ENCODE results near the gene WDR36. TPM values are rescaled to one million over a fixed set of nuclear protein-coding genes. Genes with fewer than 3 reads are reported as not detected.

The WDR36 gene
- total RNA-seq, 2 experiments from 2014 or later, result 79.7 to 80.7 TPM

- peaks cover 30% of the 10 kb centered on the region for H3K36me3 Mint-ChIP-seq
- H3K27me3 Mint-ChIP-seq, result no peaks in the 10 kb centered on the region
- H3K27ac Mint-ChIP-seq, result no peak overlapping the region
- DNase-seq, result no peak
- H3K9me3 Mint-ChIP-seq, result no peaks in the 10 kb centered on the region
- no peak overlapping the region for H3K4me3 Mint-ChIP-seq
- peaks cover 32% of the 10 kb centered on the region for H3K4me1 Mint-ChIP-seq
Observed at GRCh38 chr5:111120911-111121310, 28.8 kb downstream of the WDR36 start.

- Mint-ChIP-seq H3K4me1 (peaks cover 26% of the 10 kb centered on the region), H3K36me3 (peaks cover 39% of the 10 kb centered on the region), H3K4me3 (no peak overlapping the region), H3K27ac (peak overlapping the region; percentile 32), H3K9me3 (no peaks in the 10 kb centered on the region), H3K27me3 (no peaks in the 10 kb centered on the region)
- DNase-seq, result no peak
Observed at GRCh38 chr5:111121926-111122325, 29.8 kb downstream of the WDR36 start.

- no peak overlapping the region for H3K4me3 Mint-ChIP-seq
- H3K27me3 Mint-ChIP-seq, result no peaks in the 10 kb centered on the region
- H3K27ac Mint-ChIP-seq, result no peak overlapping the region
- peaks cover 36% of the 10 kb centered on the region for H3K36me3 Mint-ChIP-seq
- peaks cover 23% of the 10 kb centered on the region for H3K4me1 Mint-ChIP-seq
- DNase-seq, result no peak
- no peaks in the 10 kb centered on the region for H3K9me3 Mint-ChIP-seq
Observed at GRCh38 chr5:111122398-111122797, 30.2 kb downstream of the WDR36 start.

GRCh38 chr5:111124793-111125192, 32.6 kb downstream of the WDR36 start:
- H3K27ac Mint-ChIP-seq, result no peak overlapping the region
- peaks cover 9% of the 10 kb centered on the region for H3K4me1 Mint-ChIP-seq
- H3K36me3 Mint-ChIP-seq, result peaks cover 36% of the 10 kb centered on the region
- no peaks in the 10 kb centered on the region for H3K9me3 Mint-ChIP-seq
- H3K4me3 Mint-ChIP-seq, result no peak overlapping the region
- DNase-seq, result no peak
- H3K27me3 Mint-ChIP-seq, result no peaks in the 10 kb centered on the region

DNA sequence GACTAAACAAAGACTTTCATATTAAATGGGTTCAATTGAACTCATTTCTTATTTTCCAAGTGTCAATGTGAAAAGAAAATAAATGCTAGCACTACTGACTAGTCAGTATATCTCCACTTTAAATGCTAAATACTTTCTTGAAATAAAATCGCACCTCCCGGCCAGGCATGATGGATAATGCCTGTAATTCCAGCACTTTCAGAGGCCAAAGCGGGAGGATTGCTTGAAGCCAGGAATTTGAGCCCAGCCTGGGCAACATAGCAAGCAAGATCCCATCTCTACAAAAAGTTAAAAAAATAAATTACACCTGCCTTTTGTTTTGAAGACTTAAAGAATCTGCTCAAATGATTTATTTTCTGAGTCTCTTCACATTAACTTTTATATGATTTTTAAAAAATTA, 34.7 kb downstream of the WDR36 start:
- Mint-ChIP-seq H3K36me3 (peaks cover 30% of the 10 kb centered on the region), H3K27me3 (no peaks in the 10 kb centered on the region), H3K4me1 (peaks cover 8% of the 10 kb centered on the region), H3K4me3 (no peak overlapping the region), H3K27ac (peak overlapping the region; percentile 45), H3K9me3 (no peaks in the 10 kb centered on the region)
- no peak for DNase-seq

- no peak for DNase-seq
- H3K27me3 Mint-ChIP-seq, result no peaks in the 10 kb centered on the region
- no peak overlapping the region for H3K27ac Mint-ChIP-seq
- peaks cover 15% of the 10 kb centered on the region for H3K4me1 Mint-ChIP-seq
- no peak overlapping the region for H3K4me3 Mint-ChIP-seq
- peaks cover 28% of the 10 kb centered on the region for H3K36me3 Mint-ChIP-seq
- H3K9me3 Mint-ChIP-seq, result no peaks in the 10 kb centered on the region
Observed at GRCh38 chr5:111127453-111128195, 35.5 kb downstream of the WDR36 start.

DNA sequence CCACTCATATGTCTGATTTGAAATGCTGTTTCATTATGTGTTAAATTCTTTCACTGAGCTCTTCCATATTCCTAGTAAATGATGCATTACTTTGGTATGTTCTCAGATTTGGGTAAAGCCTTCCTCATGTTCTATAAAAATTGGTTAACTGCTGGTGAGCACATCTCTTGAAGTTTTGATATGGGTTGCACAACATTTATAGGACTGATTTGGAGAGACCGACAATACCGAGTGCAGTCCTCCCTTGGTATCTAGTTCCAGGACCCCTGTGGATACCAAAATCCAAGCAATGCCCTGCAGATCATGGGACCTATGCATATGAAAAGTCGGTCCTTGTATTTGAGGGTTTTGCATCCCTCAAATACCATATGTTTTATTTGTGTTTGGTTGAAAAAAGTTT, 37.8 kb downstream of the WDR36 start:
- Mint-ChIP-seq H3K27me3 (no peaks in the 10 kb centered on the region), H3K4me1 (peaks cover 16% of the 10 kb centered on the region), H3K9me3 (no peaks in the 10 kb centered on the region), H3K4me3 (no peak overlapping the region), H3K27ac (no peak overlapping the region), H3K36me3 (peaks cover 19% of the 10 kb centered on the region)
- no peak for DNase-seq

DNA sequence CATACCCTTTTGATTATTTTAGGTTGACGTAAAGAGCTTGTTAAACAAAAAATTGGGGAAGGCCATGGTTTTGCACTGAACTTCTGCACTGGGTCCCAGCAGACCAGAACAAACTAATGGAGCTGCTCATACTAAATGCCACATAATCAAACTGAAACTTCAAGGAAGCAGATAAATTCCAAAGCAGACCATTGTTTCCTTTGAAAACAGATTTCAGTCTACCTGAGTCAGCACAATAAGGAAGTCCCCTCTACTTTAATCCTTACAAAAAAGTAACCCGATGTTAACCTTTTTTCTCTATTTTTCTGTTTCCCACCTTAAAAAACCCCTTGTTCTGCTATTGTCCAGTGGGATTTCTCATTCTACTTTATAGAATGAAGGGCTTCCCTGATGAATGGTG, 39.2 kb downstream of the WDR36 start:
- H3K27ac Mint-ChIP-seq, result no peak overlapping the region
- peaks cover 16% of the 10 kb centered on the region for H3K4me1 Mint-ChIP-seq
- H3K27me3 Mint-ChIP-seq, result peaks cover 5% of the 10 kb centered on the region
- no peak for DNase-seq
- H3K9me3 Mint-ChIP-seq, result no peaks in the 10 kb centered on the region
- H3K36me3 Mint-ChIP-seq, result peaks cover 15% of the 10 kb centered on the region
- no peak overlapping the region for H3K4me3 Mint-ChIP-seq

GRCh38 chr5:111132076-111132475, 39.9 kb downstream of the WDR36 start:
- H3K27me3 Mint-ChIP-seq, result peaks cover 5% of the 10 kb centered on the region

DNA sequence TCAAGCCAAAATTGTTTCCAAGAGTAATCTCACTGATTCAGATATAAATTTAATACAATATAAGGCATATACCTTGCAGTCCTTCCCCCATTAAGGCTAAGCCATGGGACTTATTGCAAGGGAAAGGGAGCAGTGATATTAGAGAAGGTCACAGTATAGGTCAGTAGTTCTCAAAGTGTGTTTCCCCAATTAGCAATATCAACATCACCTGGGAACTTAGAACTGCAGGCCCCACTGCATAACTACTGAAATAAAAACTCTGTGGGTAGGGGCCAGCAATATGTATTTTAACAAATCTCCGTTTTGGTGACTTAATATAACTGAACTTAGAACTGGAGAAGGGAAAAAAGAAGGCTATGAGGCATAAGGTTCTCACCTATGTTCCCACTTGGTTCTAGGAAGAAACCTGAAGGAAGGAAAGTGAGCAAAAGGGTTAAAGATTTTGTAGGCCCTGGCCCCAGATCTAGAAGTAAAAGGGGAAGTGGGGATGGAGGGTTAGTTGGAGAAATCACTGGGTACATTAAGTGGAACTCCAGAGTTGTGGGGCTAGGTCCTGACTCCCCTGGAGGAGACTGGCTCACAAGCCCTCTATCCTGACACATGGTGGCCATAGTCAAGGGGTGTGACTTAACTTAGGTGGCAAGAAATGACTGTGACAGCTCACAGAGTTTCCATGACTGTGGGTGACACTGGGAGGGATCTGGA, 40.7 kb downstream of the WDR36 start:
- Mint-ChIP-seq H3K27me3 (peaks cover 5% of the 10 kb centered on the region), H3K36me3 (peaks cover 6% of the 10 kb centered on the region), H3K4me3 (no peak overlapping the region), H3K27ac (no peak overlapping the region), H3K9me3 (no peaks in the 10 kb centered on the region), H3K4me1 (peaks cover 16% of the 10 kb centered on the region)
- no peak for DNase-seq

More at GRCh38 chr5:111132076-111132475, 39.9 kb downstream of the WDR36 start:
- H3K27ac Mint-ChIP-seq, result no peak overlapping the region
- H3K4me3 Mint-ChIP-seq, result no peak overlapping the region
- H3K36me3 Mint-ChIP-seq, result peaks cover 10% of the 10 kb centered on the region
- peaks cover 16% of the 10 kb centered on the region for H3K4me1 Mint-ChIP-seq
- DNase-seq, result no peak
- no peaks in the 10 kb centered on the region for H3K9me3 Mint-ChIP-seq

DNA sequence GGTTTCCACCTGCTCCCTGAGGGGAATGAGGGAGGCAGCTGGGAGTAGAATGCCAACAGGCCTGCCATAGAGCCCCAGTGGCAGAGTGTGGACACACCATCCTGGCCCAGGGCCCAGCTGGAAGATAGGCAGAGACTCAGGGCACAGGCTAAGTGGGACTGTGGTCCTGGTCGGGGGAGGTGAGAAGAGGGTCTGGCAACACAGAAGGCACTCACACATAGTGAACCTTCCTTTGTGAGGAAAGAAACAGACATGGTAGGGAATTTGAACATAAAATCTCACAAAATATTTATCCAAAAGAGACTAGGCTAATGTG, 41.2 kb downstream of the WDR36 start:
- peaks cover 16% of the 10 kb centered on the region for H3K4me1 Mint-ChIP-seq
- H3K27me3 Mint-ChIP-seq, result peaks cover 5% of the 10 kb centered on the region
- H3K36me3 Mint-ChIP-seq, result peaks cover 6% of the 10 kb centered on the region
- H3K27ac Mint-ChIP-seq, result no peak overlapping the region
- no peak for DNase-seq
- no peaks in the 10 kb centered on the region for H3K9me3 Mint-ChIP-seq
- no peak overlapping the region for H3K4me3 Mint-ChIP-seq

GRCh38 chr5:111134087-111134486, 41.9 kb downstream of the WDR36 start:
- DNase-seq, result no peak
- no peak overlapping the region for H3K27ac Mint-ChIP-seq
- no peak overlapping the region for H3K4me3 Mint-ChIP-seq
- peaks cover 2% of the 10 kb centered on the region for H3K36me3 Mint-ChIP-seq
- H3K27me3 Mint-ChIP-seq, result peaks cover 5% of the 10 kb centered on the region
- H3K9me3 Mint-ChIP-seq, result no peaks in the 10 kb centered on the region
- peaks cover 16% of the 10 kb centered on the region for H3K4me1 Mint-ChIP-seq

DNA sequence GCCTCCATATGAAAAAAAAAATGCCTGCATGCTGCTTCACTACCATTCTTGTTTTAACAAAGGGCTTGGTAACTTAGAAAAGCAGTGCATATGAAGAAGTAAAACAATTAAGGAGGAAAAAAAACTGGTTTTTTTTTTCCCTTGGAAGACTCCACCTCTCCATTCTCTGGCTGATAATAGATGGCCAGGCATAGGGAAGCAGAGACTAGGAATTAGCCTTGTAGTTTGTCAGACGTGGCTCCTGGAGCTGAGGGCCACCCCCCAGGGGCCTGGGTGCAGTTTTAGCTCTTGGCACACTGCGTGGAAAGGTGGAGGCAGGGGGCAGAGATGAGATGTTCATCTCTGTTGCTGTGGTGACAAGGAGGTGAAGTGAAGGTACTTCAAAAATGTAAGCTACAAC, 42.7 kb downstream of the WDR36 start:
- Mint-ChIP-seq H3K4me1 (peaks cover 16% of the 10 kb centered on the region), H3K27ac (no peak overlapping the region), H3K4me3 (no peak overlapping the region), H3K27me3 (peaks cover 5% of the 10 kb centered on the region), H3K36me3 (peaks cover 1% of the 10 kb centered on the region), H3K9me3 (no peaks in the 10 kb centered on the region)
- no peak for DNase-seq

DNA sequence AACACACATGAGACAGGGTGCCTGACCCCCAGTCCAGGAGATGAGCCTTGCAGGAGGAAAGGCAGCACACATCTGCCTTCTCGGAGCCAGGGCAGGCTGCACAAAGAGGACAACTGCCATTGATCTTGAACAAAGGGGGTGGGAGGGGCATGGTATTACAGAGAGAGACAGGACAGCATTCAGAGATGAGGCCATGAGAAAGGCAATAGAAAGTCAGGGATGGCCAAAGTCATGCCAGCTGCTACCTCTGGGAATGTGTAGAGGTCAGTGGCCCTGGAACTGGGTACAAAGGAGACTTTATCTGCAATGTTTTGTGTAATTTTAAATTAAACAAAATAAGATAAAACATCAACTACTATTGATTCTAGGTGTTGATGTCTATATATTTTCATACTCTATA, 43.2 kb downstream of the WDR36 start:
- Mint-ChIP-seq H3K36me3 (no peaks in the 10 kb centered on the region), H3K27me3 (peaks cover 5% of the 10 kb centered on the region), H3K27ac (no peak overlapping the region), H3K4me3 (no peak overlapping the region), H3K9me3 (no peaks in the 10 kb centered on the region), H3K4me1 (peaks cover 16% of the 10 kb centered on the region)
- no peak for DNase-seq

- Mint-ChIP-seq H3K4me1 (peaks cover 14% of the 10 kb centered on the region), H3K9me3 (no peaks in the 10 kb centered on the region), H3K36me3 (no peaks in the 10 kb centered on the region), H3K4me3 (no peak overlapping the region), H3K27ac (no peak overlapping the region), H3K27me3 (peaks cover 5% of the 10 kb centered on the region)
- no peak for DNase-seq
Observed at GRCh38 chr5:111135946-111136345, 43.8 kb downstream of the WDR36 start.

GRCh38 chr5:111138096-111138495, 45.9 kb downstream of the WDR36 start:
- no peaks in the 10 kb centered on the region for H3K36me3 Mint-ChIP-seq

More at GRCh38 chr5:111138096-111138495, 45.9 kb downstream of the WDR36 start:
- no peak overlapping the region for H3K27ac Mint-ChIP-seq
- peaks cover 5% of the 10 kb centered on the region for H3K27me3 Mint-ChIP-seq
- no peak overlapping the region for H3K4me3 Mint-ChIP-seq
- no peaks in the 10 kb centered on the region for H3K9me3 Mint-ChIP-seq
- DNase-seq, result no peak
- no peaks in the 10 kb centered on the region for H3K4me1 Mint-ChIP-seq
